Neural progenitor cell (in vitro differentiated cells): ENCODE data around the gene ZNF91.

Experiments used
- CTCF ChIP-seq: fragments of 200-600 bp; sonication (generic); IDR thresholded peaks from 2 replicates; pipeline ENCODE4 v1.5.1; 2017; ENCODE audit warnings: antibody characterized with exemption, mild to moderate bottlenecking
- EZH2phosphoT487 ChIP-seq: fragments of 200-600 bp; sonication (generic); IDR thresholded peaks from 2 replicates; pipeline ENCODE4 v1.6.1; 2017; ENCODE audit warnings: antibody characterized with exemption

- TF ChIP-seq CTCF (no peak), EZH2phosphoT487 (no peak)
These were observed 14.2 kb downstream of the ZNF91 start for GRCh38 chr19:23381114-23381513.
